ENCODE results near the gene LPIN1. TPM values are rescaled to one million over a fixed set of nuclear protein-coding genes. Genes with fewer than 3 reads are reported as not detected.
A peak's percentile ranks its signal among the peaks of the same experiment; 100 is the strongest.

The LPIN1 gene
- polyA plus RNA-seq, 1 experiment = 20.8 TPM

GRCh38 chr2:11833601-11834000 lies 87.2 kb downstream of the LPIN1 start:
- TF ChIP-seq, protein P1, sequence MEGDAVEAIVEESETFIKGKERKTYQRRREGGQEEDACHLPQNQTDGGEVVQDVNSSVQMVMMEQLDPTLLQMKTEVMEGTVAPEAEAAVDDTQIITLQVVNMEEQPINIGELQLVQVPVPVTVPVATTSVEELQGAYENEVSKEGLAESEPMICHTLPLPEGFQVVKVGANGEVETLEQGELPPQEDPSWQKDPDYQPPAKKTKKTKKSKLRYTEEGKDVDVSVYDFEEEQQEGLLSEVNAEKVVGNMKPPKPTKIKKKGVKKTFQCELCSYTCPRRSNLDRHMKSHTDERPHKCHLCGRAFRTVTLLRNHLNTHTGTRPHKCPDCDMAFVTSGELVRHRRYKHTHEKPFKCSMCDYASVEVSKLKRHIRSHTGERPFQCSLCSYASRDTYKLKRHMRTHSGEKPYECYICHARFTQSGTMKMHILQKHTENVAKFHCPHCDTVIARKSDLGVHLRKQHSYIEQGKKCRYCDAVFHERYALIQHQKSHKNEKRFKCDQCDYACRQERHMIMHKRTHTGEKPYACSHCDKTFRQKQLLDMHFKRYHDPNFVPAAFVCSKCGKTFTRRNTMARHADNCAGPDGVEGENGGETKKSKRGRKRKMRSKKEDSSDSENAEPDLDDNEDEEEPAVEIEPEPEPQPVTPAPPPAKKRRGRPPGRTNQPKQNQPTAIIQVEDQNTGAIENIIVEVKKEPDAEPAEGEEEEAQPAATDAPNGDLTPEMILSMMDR (IDR thresholded peaks at IDR 0.05; ENCODE audit: insufficient read depth, low read depth, low read length) = no peak
- DNase-seq (ENCODE audit: low read depth) = peak; percentile 76
- H3K36me3 ChIP-seq (ENCODE audit: control insufficient read depth, insufficient read depth, low read length) = no peaks in the 10 kb centered on the region
- POLR2A ChIA-PET = no interaction called here
- H3K27me3 ChIP-seq (ENCODE audit: control insufficient read depth, insufficient read depth, low read length) = no peaks in the 10 kb centered on the region
- H3K4me3 ChIP-seq (ENCODE audit: low read depth, low read length) = no peak overlapping the region
- CTCF ChIA-PET = interaction anchor here (0.6 to 1.6 kb wide), 4 partner anchors 527 to 1097 kb away, joined by 3 to 6 read pairs (median 3); partner anchors contain the start of gene TRIB2

DNA sequence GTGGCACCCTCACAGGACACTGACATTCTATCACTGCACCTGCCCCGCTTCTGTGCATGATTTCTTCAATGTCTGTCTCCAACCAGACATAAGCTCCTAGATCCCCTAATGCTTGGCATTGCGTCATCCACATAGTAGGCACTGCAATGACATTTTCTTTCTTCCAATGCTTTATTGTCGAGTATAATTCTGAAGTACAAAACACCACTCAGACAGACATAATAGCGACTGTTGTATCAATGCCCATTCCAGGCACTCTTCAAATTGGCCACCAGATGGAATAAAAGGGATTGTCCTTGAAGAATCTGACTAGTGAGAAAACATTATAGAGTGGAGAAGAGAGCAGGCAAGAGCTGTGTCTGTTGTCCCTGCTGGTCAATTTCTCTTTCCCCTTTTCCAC lies 89.0 kb downstream of the LPIN1 start:
- TF ChIP-seq, protein P1 (IDR thresholded peaks at IDR 0.05; ENCODE audit: insufficient read depth, low read depth, low read length) = no peak
- Histone ChIP-seq H3K27me3 (ENCODE audit: control insufficient read depth, insufficient read depth, low read length) (no peaks in the 10 kb centered on the region), H3K36me3 (ENCODE audit: control insufficient read depth, insufficient read depth, low read length) (no peaks in the 10 kb centered on the region), H3K4me3 (ENCODE audit: low read depth, low read length) (no peak overlapping the region)
- no peak for DNase-seq (ENCODE audit: low read depth)
- CTCF ChIA-PET = interaction anchor here (0.6 to 1.3 kb wide), 2 partner anchors 54 to 1171 kb away, joined by 3 read pairs; no protein-coding TSS in a partner anchor
- POLR2A ChIA-PET = no interaction called here

GRCh38 chr2:11836647-11837219 lies 90.3 kb downstream of the LPIN1 start:
- Histone ChIP-seq H3K4me3 (ENCODE audit: low read depth, low read length) (no peak overlapping the region), H3K36me3 (ENCODE audit: control insufficient read depth, insufficient read depth, low read length) (no peaks in the 10 kb centered on the region), H3K27me3 (ENCODE audit: control insufficient read depth, insufficient read depth, low read length) (no peaks in the 10 kb centered on the region)
- POLR2A ChIA-PET = no interaction called here
- no peak for DNase-seq (ENCODE audit: low read depth)
- CTCF ChIA-PET = no interaction called here
- TF ChIP-seq, protein P1 (IDR thresholded peaks at IDR 0.05; ENCODE audit: insufficient read depth, low read depth, low read length) = no peak

DNA sequence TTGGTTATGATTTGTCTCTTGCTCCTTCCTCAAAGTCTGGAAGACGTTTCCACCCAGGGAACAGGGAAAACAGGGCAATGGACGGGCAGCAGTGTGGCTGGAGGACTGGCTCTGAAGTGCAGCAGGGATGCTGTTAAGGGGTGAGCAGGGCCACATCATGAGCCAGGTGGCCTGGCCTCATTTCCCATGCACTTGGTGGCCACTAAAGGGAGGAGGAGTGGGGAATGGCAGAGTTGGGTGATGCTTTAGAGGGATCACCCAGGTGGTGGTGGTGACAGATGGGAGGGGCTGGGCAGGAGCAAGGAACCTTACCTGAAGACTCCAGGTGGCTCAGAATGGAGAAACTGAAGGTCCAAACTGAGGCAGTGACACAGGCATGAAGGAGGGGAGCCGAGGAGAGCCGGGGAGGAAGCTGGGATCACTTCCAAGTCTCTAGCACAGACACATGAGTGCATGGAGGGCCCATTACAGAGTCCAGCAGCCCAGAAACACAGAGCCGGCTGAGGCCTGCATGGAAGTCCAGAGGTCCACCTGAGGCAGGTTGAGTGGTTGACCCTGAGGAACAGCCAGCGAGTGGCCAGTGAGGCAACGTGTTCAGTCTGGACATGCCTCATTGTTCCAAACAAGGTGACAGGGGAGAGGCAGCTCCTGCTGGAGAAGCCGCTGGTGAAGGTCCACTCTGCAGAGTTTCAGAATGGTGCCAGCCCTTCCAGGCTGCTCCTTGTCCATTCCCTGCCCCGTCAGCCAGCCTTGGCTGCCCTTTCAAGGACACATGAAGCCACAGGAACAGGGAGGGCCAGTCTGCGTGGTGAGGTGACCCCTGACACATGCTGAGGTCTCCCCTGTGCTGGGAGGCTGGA lies 91.7 kb downstream of the LPIN1 start:
- DNase-seq (ENCODE audit: low read depth) = no peak
- TF ChIP-seq, protein P1 (IDR thresholded peaks at IDR 0.05; ENCODE audit: insufficient read depth, low read depth, low read length) = no peak
- Histone ChIP-seq H3K27me3 (ENCODE audit: control insufficient read depth, insufficient read depth, low read length) (no peaks in the 10 kb centered on the region), H3K36me3 (ENCODE audit: control insufficient read depth, insufficient read depth, low read length) (no peaks in the 10 kb centered on the region), H3K4me3 (ENCODE audit: low read depth, low read length) (no peak overlapping the region)
- ChIA-PET CTCF (no interaction called here), POLR2A (no interaction called here)

GRCh38 chr2:11839916-11840315 lies 93.5 kb downstream of the LPIN1 start:
- Histone ChIP-seq H3K4me3 (ENCODE audit: low read depth, low read length) (no peak overlapping the region), H3K36me3 (ENCODE audit: control insufficient read depth, insufficient read depth, low read length) (no peaks in the 10 kb centered on the region), H3K27me3 (ENCODE audit: control insufficient read depth, insufficient read depth, low read length) (no peaks in the 10 kb centered on the region)
- CTCF ChIA-PET = interaction anchor here (0.6 kb wide), 1 partner anchor 341 kb away, joined by 3 read pairs; no protein-coding TSS in a partner anchor
- POLR2A ChIA-PET = no interaction called here
- DNase-seq (ENCODE audit: low read depth) = no peak
- TF ChIP-seq, protein P1 (IDR thresholded peaks at IDR 0.05; ENCODE audit: insufficient read depth, low read depth, low read length) = no peak

Data from BJ (cell line).